GM18951 (cell line): Measurements from ENCODE around the gene BMPR1B.

Experiments
- POLR2A ChIP-seq: IDR thresholded peaks from 4 replicates; pipeline ENCODE4 v1.6.1; 2011; ENCODE audit warnings: mild to moderate bottlenecking; ENCODE audit not compliant: insufficient read length, insufficient read depth; ENCODE audit errors: extremely low read depth
- in situ Hi-C: fragments of 300-500 bp; cut with MboI; formaldehyde crosslinking; loops from one replicate; pipeline ENCODE4 v1.12.0; 2022; ENCODE audit warnings: low sequenced_read_pairs, mixed read lengths, inconsistent platforms; ENCODE audit not compliant: unreplicated experiment

Gene BMPR1B

DNA sequence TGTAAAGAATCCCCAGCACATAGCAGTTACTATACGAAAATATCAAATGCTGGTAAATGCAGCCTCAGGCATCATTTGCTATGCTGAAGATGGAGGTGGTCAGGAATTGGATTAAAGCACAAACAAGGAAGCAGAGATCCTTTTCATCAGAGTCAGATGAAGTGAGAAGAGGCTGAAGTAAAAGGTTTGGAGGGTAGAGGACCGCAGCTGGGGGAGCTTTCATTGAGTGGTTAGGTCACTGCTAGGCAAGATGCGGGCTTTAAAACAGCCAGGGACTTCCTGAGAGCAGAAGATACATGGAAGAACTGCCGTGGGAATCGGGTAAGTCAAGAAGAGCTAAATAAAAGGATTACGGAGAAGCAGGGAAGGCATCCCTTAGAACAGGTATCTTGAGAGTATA lies 439.6 kb downstream of the BMPR1B start:
- TF ChIP-seq POLR2A, result no peak
- in situ Hi-C loops, result no loop called here

DNA sequence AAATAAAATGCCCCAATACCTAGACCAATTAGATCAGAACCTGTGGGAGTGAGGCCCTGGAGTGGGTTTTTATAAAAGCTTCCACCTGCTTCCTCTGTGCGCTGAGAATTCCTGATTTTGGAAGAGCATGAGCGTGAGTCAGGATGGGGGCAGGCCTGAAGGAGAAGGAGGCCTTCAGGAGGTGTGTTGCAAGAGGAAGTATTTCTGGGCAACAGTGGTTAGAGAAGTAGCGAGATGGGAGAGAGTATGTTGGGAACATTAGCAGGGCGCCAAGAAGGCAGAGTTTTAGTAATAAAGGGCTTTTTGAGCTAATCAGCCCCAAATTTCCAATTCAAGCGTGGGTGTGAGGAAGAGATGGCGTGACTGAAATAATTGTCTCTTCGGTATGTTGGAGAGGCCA lies 441.2 kb downstream of the BMPR1B start:
- in situ Hi-C loops, result no loop called here
- TF ChIP-seq POLR2A, result no peak

DNA sequence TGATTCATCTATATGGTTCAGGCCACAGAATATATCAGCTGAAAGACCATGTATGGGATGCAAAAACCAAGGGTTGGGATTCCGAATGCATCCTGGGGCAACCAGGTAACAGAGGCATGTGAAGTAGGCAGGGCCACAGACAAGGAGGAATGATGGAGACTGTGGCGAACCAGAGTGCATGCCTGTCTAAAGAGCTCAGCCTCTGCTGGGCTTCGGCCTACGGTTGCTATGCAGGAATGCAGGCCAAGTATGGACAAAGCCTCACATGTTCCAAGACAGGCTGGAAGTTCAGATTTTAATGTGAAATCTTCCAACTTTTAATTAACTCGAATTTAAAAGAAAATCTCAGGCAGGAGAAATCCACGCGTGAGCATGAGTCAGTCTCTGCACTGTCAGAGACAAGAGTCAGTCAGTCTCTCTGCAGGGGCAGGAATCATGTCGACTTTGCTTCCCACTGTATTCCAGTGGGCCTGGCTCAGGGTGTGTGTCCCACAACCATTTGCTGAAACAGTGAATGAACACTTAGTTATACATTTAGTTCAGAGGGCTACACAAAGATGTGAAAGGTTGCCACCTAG lies 446.6 kb downstream of the BMPR1B start:
- no peak for TF ChIP-seq POLR2A
- in situ Hi-C loops, result no loop called here

DNA sequence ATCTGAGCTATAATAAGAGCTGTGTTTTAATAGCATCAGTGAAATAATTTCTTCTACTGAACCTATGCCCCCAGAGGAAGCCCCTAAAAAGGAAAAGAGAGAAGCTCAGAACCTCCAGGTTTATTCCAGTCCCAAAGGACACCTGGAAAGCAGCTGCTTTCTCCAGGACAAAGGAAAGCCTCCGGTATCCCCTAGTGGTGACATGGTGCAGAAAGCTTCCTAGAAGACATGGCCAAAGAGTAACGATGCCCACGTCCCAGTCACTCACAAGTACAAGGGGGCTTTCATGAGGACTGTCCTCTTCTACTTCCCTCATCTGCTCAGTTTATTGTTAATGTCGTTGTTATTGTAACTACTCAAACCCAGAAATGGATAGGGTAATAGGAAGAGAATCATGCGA lies 447.1 kb downstream of the BMPR1B start:
- in situ Hi-C loops, result no loop called here
- no peak for TF ChIP-seq POLR2A
